PC-3 (cell line): ENCODE results near the gene MATN1. TPM values are rescaled to one million over a fixed set of nuclear protein-coding genes. Genes with fewer than 3 reads are reported as not detected.

Experiments used
- ATAC-seq: fragments of 200-7000 bp; cut with Tn5 transposase; 2 replicates; pipeline ENCODE4 v1.9.1; 2020; ENCODE audit warnings: mild to moderate bottlenecking, moderate library complexity
- BruUV-seq: library from RNA; stranded (reverse); fragments of 400-500 nt; replicated peaks from 2 replicates; lab custom pipeline; 2021; lab: Mats Ljungman, UMichigan
- CTCF ChIA-PET: fragments of 300-600 bp; sonication (Branson Sonifier 250); formaldehyde crosslinking; loops from one replicate; lab custom pipeline; 2022; ENCODE audit warnings: antibody characterized with exemption; lab: Charles Lee
- POLR2A ChIA-PET: fragments of 300-600 bp; sonication (Branson Sonifier 250); formaldehyde crosslinking; loops from one replicate; lab custom pipeline; 2022; ENCODE audit warnings: antibody characterized with exemption; ENCODE audit not compliant: unreplicated experiment; lab: Charles Lee
- DNase-seq: peaks from one replicate; pipeline ENCODE4 v3.0.0-alpha.2; 2015
- H2AFZ ChIP-seq: fragments of 300-600 bp; sonication (generic); 2 replicates; pipeline ENCODE4 v1.6.0; 2016; ENCODE audit warnings: antibody characterized with exemption, low read length
- H3F3A ChIP-seq: fragments of 300-600 bp; sonication (generic); one replicate; pipeline ENCODE4 v1.6.0; 2017; ENCODE audit warnings: antibody characterized with exemption, low read length, control low read depth, mild to moderate bottlenecking; ENCODE audit not compliant: unreplicated experiment
- H3K27ac ChIP-seq: fragments of 300-600 bp; sonication (generic); 2 replicates; pipeline ENCODE4 v1.5.1; 2016; ENCODE audit warnings: mild to moderate bottlenecking, low read length
- H3K27me3 ChIP-seq: fragments of 300-600 bp; sonication (generic); 2 replicates; pipeline ENCODE4 v1.6.1; 2016; ENCODE audit warnings: low read length, mixed read lengths
- H3K36me3 ChIP-seq: fragments of 300-600 bp; sonication (generic); 2 replicates; pipeline ENCODE4 v1.6.1; 2016; ENCODE audit warnings: low read depth, mixed run types, low read length, mixed read lengths
- H3K4me1 ChIP-seq: fragments of 300-600 bp; sonication (generic); 2 replicates; pipeline ENCODE4 v1.5.1; 2016; ENCODE audit warnings: low read length; ENCODE audit not compliant: insufficient read depth
- H3K4me2 ChIP-seq: fragments of 300-600 bp; sonication (generic); 2 replicates; pipeline ENCODE4 v1.6.0; 2016; ENCODE audit warnings: low read length
- H3K4me3 ChIP-seq: fragments of 300-600 bp; sonication (generic); 2 replicates; pipeline ENCODE4 v1.5.1; 2016; ENCODE audit warnings: mild to moderate bottlenecking, low read length, mixed read lengths
- H3K79me2 ChIP-seq: fragments of 300-600 bp; sonication (generic); 2 replicates; pipeline ENCODE4 v1.6.1; 2017; ENCODE audit warnings: low read length, mixed read lengths
- H3K9ac ChIP-seq: fragments of 300-600 bp; sonication (generic); 2 replicates; pipeline ENCODE4 v1.6.0; 2016; ENCODE audit warnings: mild to moderate bottlenecking, low read length
- H3K9me2 ChIP-seq: fragments of 300-600 bp; sonication (generic); replicated peaks from 2 replicates; pipeline ENCODE4 v1.6.1; 2016; ENCODE audit warnings: mixed run types, low read length, mixed read lengths
- H3K9me3 ChIP-seq: fragments of 300-600 bp; sonication (generic); 2 replicates; pipeline ENCODE4 v1.6.1; 2016; ENCODE audit warnings: low read length, mixed read lengths
- H4K20me1 ChIP-seq: fragments of 300-600 bp; sonication (generic); 2 replicates; pipeline ENCODE4 v1.6.1; 2016; ENCODE audit warnings: low read length, mixed read lengths
- EZH2 ChIP-seq: fragments of 300-600 bp; sonication (generic); IDR thresholded peaks from one replicate; pipeline ENCODE4 v1.6.1; 2017; ENCODE audit warnings: antibody characterized with exemption, mild to moderate bottlenecking, low read length; ENCODE audit not compliant: unreplicated experiment
- EZH2phosphoT487 ChIP-seq: fragments of 300-600 bp; sonication (generic); IDR thresholded peaks from 2 replicates; pipeline ENCODE4 v1.6.1; 2018; ENCODE audit warnings: mild to moderate bottlenecking, antibody characterized with exemption, low read length, borderline replicate concordance
- intact Hi-C: fragments of 100-400 bp; cut with micrococcal nuclease; formaldehyde crosslinking; loops from 2 replicates; pipeline ENCODE4 v1.9.0; 2023
- total RNA-seq: library from RNA; depleted of rRNA; stranded (reverse); fragments of >200 nt; gene quantifications from 2 replicates; pipeline ENCODE4 v1.2.3, GENCODE V29; 2014
- TF ChIP-seq, protein P1 (sequence below): fragments of 300-600 bp; sonication (generic); conservative IDR thresholded peaks from 2 replicates; pipeline ENCODE4 v1.5.1; 2017; ENCODE audit warnings: antibody characterized with exemption, low read depth, mild to moderate bottlenecking, low read length

MATN1 gene
- total RNA-seq, 1 experiment from 2014 or later = not detected

- DNase-seq = no peak
- no peaks in the 10 kb centered on the region for H3K9me2 ChIP-seq
- no peak overlapping the region for H3K4me2 ChIP-seq
- no peaks in the 10 kb centered on the region for H3F3A ChIP-seq
- no peak for ATAC-seq
- ChIA-PET POLR2A (no interaction called here), CTCF (interaction anchor here (1.0 kb wide), 1 partner anchor 53 kb away, joined by 7 read pairs; no protein-coding TSS in a partner anchor)
- H3K79me2 ChIP-seq = no peaks in the 10 kb centered on the region
- H3K27me3 ChIP-seq = no peaks in the 10 kb centered on the region
- H2AFZ ChIP-seq = no peak overlapping the region
- H4K20me1 ChIP-seq = no peaks in the 10 kb centered on the region
- no peak overlapping the region for H3K27ac ChIP-seq
- BruUV-seq = no TSS peak
- TF ChIP-seq EZH2 (no peak), EZH2phosphoT487 (no peak)
- TF ChIP-seq, protein P1, sequence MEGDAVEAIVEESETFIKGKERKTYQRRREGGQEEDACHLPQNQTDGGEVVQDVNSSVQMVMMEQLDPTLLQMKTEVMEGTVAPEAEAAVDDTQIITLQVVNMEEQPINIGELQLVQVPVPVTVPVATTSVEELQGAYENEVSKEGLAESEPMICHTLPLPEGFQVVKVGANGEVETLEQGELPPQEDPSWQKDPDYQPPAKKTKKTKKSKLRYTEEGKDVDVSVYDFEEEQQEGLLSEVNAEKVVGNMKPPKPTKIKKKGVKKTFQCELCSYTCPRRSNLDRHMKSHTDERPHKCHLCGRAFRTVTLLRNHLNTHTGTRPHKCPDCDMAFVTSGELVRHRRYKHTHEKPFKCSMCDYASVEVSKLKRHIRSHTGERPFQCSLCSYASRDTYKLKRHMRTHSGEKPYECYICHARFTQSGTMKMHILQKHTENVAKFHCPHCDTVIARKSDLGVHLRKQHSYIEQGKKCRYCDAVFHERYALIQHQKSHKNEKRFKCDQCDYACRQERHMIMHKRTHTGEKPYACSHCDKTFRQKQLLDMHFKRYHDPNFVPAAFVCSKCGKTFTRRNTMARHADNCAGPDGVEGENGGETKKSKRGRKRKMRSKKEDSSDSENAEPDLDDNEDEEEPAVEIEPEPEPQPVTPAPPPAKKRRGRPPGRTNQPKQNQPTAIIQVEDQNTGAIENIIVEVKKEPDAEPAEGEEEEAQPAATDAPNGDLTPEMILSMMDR = no peak
- no peaks in the 10 kb centered on the region for H3K9me3 ChIP-seq
- no peaks in the 10 kb centered on the region for H3K4me1 ChIP-seq
- intact Hi-C loops = no loop called here
- no peaks in the 10 kb centered on the region for H3K36me3 ChIP-seq
- no peak overlapping the region for H3K4me3 ChIP-seq
- H3K9ac ChIP-seq = no peak overlapping the region
These were observed 3.6 kb upstream of the MATN1 start for GRCh38 chr1:30726773-30727684.

DNA sequence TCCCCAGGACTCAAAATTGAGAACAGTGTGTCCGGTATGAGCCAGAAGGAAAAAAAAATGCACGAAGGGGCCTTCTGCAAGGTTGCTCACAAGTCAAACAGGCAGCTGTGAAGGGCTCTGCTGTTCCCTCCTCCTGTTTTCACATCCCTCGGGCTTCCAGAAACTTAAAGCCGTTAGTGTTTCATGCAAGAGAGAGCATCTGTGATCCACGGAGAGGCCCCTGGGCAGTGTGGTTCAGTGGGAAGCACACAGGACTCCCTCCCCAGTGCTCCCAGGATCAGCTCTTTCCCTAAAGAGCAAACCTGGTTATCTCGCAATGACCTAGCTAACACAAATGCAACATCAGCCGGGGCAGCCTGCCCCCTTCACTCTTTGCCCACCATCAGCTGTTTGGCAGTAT lies 2.9 kb upstream of the MATN1 start:
- no peak overlapping the region for H3K9ac ChIP-seq
- no peaks in the 10 kb centered on the region for H3F3A ChIP-seq
- H3K9me2 ChIP-seq = no peaks in the 10 kb centered on the region
- ChIA-PET CTCF (no interaction called here), POLR2A (no interaction called here)
- TF ChIP-seq EZH2 (no peak), EZH2phosphoT487 (no peak)
- TF ChIP-seq, protein P1 = no peak
- intact Hi-C loops = no loop called here
- H2AFZ ChIP-seq = no peak overlapping the region
- no peaks in the 10 kb centered on the region for H3K4me1 ChIP-seq
- H3K79me2 ChIP-seq = no peaks in the 10 kb centered on the region
- no peaks in the 10 kb centered on the region for H3K27me3 ChIP-seq
- no peak overlapping the region for H3K4me2 ChIP-seq
- no TSS peak for BruUV-seq
- H3K9me3 ChIP-seq = no peaks in the 10 kb centered on the region
- H3K27ac ChIP-seq = no peak overlapping the region
- H3K4me3 ChIP-seq = no peak overlapping the region
- ATAC-seq = no peak
- no peaks in the 10 kb centered on the region for H3K36me3 ChIP-seq
- H4K20me1 ChIP-seq = no peaks in the 10 kb centered on the region
- no peak for DNase-seq

GRCh38 chr1:30725450-30726095 lies 2.2 kb upstream of the MATN1 start:
- Histone ChIP-seq H3K79me2 (no peaks in the 10 kb centered on the region), H3K36me3 (no peaks in the 10 kb centered on the region), H3K4me2 (no peak overlapping the region), H3F3A (no peaks in the 10 kb centered on the region), H4K20me1 (no peaks in the 10 kb centered on the region), H3K9ac (no peak overlapping the region), H3K4me1 (no peaks in the 10 kb centered on the region), H3K27me3 (no peaks in the 10 kb centered on the region), H3K27ac (no peak overlapping the region), H3K9me3 (no peaks in the 10 kb centered on the region), H2AFZ (no peak overlapping the region), H3K4me3 (no peak overlapping the region), H3K9me2 (no peaks in the 10 kb centered on the region)
- ChIA-PET CTCF (interaction anchor here (0.7 kb wide), 1 partner anchor 54 kb away, joined by 6 read pairs; no protein-coding TSS in a partner anchor), POLR2A (no interaction called here)
- TF ChIP-seq EZH2phosphoT487 (no peak), EZH2 (no peak)
- TF ChIP-seq, protein P1 = no peak
- intact Hi-C loops = no loop called here
- DNase-seq (no peak), ATAC-seq (no peak)
- no TSS peak for BruUV-seq
